GM21381 (cell line): Measurements from ENCODE around the gene NOL4L.

ENCODE experiments used
- ATAC-seq: cut with Tn5 transposase; IDR thresholded peaks from one replicate; pipeline ENCODE4 v1.9.1; 2021; ENCODE audit warnings: mild to moderate bottlenecking, moderate library complexity; ENCODE audit not compliant: unreplicated experiment

Gene NOL4L

DNA sequence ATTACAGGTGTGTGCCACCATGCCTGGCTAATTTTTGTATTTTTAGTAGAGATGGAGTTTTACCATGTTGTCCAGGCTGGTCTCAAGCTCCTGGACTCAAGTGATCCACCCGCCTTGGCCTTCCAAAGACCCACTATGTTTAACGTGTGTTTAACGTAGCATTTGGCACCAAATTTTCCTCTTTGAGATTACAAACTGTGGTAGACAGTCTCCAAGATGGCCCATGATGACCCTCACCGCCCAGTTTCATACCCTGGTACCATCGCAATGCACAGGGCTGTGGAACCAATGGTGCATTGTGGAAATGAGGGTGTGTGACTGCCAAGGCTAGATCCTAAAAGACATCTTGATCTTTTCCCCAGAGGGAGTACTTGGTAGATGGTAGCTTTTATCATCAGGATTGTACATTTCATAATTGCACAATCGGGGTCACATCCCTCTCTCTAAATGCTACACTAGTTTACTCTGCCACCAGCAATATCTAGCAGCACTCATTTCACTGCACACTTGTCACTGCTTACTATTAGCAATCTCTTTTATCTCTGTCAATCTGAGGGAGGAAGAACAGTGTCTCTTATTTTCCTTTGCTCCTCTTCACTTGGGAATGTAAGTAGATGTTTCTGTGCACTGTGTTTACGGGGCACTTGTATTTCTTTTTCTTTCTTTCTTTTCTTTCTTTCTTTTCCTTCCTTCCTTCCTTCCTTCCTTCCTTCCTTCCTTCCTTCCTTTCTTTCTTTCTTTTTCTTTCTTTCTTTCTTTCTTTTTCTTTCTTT is 96.9 kb downstream of the NOL4L start:
- ATAC-seq = no peak

DNA sequence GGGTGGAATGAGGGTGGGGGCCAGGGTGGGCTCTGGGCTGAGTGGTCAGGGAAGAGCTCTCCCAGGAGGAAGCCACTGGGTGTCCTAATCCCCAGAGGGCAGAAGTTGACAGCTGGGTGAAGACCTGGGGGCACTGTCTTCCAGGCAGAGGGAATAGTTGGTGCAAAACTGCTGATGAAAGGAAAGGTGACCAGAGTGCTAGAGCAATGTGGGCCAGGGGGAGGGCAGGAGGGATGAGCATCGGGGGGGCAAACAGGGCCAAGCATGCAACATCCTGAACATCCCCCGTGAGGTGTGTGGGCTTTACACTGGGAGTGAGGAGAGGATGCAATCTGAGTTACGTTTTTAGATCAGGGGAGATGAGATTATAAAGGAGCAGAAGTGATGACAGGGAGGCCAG is 97.8 kb downstream of the NOL4L start:
- no peak for ATAC-seq

DNA sequence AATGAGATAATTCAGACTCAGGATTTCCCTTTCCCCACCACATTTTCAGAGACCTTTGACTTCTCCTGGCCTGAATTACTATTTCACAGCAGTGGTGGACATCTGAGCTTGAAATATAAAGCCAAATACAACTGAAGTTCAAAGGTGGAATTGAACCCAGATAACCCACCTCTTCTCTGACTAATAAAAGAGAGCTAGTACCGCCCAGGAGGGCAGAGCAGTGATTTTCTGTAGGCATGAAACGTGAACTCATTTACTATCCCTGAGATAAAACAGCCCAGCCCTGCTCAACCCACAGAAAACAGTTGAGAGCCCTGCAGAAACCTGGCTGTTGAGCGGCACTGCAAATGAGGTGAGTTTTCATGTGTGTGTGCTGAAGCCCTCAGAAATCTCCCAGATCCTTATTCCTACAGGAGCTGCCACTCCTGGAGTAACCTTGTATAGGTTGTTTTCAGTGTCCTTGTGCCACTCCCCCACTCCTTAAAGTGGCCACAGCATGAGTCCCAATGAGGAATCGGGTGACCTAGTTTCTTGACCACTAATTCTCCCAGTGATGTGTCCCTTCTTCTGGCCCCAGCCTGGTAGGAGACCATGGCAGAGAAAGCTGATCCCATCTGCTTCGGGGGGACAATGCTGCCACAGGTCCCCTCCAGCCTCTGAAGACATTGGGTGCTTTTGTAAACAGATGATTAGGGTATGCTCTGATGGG is 99.2 kb downstream of the NOL4L start:
- no peak for ATAC-seq

DNA sequence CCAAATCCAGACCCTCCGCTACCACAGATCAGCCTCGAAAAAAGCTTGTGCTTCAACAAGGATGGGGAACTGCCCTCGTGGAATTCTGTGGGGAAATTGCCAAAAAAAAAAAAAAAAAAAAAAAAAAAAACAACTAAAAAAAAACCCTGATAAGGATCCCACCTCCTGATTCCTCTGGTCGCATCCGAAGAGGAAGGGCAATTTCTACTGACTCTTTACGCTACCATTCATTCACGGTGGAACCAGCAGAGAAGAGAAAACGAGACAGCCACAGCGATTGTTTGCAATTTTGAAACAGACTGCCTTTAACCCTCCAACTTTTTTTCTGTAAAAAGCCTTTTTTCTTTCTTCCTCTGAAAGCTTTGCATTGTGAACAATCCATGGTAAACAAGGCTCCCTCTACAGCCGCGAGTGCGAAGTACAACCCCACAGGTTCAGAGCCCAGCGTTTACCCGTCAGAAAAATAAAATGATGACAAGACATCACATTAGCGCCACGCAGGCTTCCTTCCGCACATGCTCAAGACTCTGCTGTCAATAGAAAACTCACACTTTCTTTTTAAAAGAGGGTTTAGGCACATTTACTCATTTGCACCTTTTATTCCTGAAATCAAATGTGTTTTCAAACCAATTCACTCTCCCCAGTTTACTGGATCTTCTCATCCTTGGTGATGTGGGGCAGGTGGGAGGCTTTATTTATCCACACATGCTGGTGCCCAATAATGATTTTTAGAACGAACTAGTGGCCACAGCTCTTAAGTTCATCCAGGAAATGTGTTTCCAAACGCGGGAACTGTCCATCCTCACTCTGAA is 100.0 kb downstream of the NOL4L start:
- peak; percentile 56 for ATAC-seq

DNA sequence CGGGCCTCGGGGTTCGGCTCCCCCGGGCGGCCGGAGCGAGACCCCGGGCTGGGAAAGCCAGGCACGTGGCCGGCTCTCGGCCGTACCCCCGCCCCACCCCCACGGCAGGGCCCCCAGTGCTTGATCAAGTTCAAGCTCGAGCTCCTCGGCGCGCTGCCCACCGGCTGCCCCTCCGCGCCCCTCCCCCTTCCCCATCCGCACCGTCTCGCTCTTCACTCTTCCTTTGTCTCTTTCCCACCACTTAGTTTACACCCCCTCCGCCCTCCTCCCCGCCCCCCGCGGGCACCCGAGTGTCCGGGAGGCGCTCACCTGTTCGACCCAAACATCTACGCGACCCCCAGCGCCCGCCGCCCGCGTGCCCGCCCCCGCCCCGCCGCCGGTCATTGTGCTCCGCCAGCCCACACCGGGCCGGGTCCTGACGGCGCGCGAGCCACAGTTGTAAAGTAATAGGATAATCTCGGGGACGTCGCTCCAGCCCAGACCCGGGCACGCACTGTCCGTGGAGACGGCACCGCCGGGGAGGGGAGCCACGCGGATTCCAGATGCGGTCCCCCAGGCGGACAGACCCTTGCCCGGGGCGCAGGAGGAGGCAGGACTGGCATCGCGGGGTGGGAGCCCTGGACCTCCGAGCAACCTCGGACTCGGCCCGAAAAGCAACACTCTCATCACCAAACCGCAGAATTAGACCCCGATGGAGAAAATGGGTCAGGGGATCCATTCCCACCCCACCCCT is 100.7 kb downstream of the NOL4L start:
- ATAC-seq = no peak

DNA sequence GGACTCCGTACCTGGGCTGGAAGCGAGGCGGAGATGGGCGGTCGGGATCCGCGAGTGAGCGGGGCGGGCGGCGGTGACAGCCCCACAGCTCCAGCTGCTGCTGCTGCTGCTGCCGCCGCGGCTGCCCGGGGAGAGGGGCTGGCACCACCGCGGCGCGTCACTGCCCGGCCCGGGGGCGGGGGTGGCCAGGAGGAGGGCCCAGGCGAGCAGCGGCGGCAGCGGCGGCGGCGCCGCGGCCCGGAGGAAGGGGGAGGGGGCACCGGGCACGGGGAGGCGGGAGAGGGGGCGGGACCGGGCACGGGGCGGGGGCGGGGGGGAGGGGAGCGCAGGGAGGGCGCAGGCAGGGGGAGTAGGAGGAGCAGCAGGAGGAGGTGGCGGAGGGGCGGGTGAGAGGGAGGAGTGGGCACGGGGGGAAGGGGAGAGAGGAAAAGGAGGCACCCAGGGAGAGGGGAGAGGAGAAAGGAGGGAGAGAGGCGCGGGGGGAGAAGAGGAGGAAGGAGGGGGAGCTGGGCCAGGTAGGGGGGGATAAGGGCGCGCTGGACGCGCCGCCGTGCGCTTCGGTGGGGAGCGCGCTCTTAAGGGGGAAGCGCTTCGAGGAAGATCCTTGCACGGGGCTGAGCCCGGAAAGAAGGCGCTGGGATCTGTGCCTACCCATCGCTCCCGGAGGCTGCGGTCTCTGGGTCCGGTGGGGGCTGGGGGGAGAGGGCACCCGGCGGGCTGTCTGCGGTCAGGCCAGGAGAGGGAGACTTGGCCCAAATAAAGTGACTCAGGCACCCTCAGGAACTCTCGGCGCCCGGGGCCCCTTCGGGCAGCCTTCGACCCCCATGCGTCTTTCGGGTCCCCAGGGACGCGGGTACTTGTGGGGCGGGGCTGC is 101.5 kb downstream of the NOL4L start:
- ATAC-seq = no peak

DNA sequence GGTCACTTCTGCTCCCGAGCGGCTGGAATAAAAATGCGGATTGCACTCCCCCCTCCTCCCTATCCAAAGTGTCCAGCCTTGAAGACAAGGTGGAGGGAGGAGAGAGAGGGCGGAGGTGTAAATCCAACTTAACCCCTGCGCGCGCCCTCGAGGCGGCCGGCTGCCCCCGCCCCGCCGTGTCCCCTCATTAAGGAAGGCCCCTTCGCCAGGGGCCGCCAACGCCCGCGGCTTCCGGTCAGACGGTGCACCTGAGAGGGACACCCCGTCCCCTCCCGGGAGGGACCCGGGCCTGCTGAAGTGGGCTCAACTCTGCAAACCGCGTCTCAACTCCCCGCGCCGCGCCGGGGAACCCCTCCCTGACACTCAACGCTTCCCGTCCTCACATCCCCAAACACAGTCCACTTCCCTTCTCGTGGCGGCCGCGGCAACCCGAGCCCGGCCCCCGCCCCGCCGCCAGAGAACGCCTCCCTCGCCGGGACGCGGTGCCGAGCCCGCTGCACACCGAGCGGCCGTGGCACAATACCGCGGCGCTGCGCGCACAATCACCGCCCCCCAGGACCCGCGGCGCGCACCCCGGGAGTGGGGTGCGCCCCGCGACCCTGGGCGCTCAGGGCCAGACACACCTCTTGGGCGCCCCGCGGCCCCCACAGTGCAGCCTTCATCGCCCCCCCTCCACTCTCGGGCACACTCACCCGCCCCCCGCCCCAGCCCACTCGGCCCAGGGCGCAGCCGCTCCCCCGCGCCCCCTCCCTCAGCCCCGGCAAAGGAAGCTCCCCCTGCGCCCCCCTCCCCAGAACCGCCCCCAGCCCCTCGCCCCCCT is 102.5 kb downstream of the NOL4L start:
- ATAC-seq = no peak

DNA sequence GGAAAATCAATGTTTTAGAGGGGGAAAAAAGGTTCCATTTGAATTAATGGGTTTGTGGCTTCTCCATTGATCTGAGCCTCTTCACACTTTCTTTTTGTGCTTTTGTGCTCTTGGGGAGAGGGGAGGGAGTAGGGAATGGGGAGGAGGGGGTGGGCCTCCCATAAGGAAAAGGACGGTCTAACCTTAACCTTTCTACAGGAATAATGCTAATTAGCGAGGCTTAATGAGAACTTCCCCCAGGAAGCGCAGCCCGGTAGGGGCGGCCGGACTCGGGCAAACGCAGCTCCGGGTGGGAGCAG is 103.0 kb downstream of the NOL4L start:
- no peak for ATAC-seq

DNA sequence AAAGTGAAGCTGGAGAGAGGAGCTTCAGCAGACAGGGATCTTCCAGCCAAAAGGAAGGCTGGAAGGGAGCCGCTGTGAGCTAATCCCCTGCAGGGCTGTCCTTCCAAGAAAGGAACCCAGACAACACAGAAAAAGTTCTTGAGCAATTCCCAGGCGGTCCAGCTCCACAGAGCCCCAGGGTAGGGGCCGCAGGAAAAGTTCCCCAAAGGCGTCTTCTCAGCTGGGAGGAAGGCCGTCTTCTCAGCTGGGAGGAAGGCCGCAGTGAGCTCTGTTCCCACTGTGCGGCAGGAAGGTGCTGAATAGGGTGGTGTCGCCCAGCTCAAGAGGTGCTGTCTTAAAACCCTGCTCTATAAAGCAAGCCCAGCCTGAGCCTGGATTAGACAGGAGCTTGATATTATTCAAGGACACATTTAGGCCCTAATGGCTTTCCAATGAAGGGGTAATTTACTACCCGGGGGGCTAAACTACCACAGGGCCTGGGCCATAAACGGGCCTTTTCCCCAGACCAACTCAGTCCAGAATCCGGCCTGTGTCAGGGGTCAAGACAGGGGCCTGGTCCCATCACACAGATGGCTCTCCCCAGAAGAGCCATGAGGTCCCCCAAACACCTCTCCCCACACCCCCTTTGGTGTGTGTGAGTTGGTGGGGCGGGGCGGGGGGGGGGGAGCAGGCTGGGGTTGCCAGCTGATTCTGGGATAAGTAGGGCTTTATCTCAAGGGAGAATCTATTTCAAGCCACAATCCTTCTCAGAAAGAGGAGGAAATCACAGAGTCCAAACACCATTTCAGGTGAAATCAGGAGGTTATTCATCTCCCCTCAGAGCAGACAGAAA is 103.6 kb downstream of the NOL4L start:
- no peak for ATAC-seq

DNA sequence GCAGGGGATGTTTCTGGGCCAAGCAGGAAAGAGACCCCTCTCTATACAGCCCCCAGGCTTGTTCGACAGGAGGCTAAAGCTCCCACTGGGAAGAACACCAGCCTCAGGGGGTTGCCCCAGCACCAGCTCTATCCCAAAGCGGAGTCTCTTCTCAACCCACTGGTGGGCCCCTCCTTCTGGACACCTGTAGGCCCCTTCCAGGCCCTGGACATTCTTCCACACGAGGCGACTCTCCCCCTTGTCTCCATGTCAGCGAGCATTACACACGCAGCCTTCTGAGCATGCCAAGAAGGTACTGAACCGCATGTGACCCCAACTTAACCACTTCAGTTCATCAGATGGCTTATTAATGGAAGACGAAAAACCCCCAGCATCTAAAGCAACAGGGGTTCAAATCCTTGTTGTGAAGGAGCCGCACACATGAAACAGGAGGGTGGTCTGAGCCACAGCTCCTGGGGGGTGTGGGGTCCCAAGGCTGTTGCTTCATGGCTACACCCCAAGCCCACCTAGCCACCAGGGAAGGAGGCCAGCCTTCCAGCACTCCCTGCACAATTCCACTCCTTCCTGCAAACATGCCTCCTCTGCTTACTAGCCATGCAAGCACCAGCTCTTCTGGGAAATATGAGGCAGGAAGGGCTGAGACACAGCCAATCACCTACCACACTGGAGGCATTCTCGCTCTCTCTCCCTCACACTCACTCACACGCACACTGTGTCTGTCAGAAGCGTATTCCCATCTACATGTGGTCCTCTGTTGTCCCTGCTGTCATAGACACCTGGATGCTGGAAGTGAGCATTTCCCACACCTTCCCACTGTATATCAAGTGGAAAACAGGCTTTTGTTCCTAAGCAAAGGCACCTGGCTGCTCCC is 104.5 kb downstream of the NOL4L start:
- ATAC-seq = no peak

DNA sequence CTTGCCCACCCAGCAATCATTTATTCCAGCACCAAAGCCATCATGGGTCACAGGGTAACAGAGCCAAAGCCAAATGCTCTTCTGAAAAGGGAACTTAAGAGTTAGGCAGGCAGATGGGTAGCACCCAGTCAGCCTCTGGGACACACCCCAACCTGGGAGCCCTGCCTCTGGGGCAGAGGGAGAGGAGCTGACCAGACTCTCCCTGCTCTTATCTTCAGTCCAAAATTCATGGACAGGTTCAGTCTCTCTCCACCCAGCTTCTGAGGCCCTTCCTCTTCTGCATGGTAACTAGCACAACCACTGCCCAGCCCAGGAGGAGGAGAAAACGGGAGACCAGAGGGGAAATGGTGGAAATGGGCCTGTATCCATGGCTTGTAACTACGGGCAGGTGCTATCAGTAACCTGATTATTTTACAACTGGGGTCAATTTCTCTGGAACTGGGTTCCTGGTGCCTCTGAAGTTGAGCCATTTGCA is 105.4 kb downstream of the NOL4L start:
- ATAC-seq = no peak

DNA sequence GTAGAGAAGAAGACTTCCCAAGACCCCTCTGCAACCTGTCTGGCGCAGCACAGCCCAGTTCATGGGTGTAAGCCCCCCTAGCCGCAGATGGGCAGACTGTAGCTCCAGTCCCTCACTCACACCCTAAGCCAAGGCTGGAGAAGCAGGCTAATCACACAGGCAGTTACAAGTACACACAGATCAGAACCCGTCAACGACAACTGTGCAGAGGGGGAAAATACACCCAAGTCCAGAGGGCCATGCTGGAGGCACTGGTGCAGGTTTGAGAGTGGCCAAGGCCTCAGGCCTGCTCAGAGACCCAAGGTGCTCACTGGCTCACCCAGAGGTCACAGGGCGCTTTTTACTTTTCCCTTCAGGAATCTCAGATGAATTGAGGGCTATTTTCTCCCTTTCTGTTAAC is 106.1 kb downstream of the NOL4L start:
- ATAC-seq = no peak

DNA sequence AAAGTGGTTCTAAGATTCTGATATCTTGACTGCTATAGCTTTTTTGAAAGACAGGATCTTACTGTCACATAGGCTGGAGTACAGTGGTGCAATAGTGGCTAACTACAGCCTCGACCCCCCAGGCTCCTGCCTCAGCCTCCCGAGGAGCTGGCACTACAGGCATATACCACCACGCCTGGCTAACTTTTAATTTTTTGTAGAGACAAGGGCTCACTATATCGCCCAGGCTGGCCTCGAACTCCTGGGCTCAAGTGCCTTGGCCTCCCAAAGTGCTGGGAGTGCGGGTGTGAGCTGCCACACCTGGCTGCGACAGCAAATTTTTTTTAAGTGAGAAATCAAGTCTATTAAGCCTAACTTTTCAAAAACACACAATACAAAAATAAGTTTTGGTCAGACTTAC is 106.6 kb downstream of the NOL4L start:
- no peak for ATAC-seq

DNA sequence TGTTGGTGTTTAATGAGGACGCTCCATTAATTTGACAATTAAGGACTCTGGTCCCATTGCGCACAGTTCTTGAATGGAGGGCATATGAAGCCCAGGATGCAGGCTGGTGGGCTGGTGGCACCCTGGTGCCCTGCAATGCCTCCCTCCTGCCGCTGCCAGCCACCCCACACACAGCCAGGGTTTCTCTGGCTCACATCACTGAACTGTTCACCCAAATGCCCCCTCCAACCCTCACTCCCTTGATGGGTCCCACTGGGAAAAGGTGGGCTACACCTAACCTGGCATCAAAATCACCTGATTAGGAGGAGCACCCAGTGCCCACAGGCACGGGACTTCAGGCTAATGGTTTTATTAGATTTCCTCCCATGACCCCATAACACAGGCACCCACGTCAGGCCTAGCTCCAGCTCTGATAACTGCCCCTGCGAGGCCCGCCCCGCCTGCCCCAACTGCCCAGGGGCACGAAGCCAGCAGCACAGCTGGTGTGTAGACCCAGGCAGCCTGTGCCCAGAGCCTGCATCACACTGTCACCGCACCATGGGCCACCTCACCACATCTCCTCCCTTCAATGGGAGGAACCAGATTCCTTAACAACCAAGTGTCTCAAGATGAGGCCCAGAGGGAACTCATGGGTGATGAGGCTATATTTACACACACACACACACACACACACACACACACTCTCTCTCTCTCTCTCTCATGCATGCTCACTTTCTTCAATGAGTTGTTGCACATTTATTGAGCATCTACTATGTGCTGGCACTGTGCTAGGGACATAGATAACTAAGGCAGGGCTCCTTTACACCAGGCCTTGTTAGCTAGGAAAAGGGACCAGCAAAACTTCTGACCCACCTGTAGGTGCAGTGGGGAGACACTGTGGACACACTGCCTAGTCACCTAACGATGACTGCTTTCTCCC is 107.3 kb downstream of the NOL4L start:
- ATAC-seq = no peak

DNA sequence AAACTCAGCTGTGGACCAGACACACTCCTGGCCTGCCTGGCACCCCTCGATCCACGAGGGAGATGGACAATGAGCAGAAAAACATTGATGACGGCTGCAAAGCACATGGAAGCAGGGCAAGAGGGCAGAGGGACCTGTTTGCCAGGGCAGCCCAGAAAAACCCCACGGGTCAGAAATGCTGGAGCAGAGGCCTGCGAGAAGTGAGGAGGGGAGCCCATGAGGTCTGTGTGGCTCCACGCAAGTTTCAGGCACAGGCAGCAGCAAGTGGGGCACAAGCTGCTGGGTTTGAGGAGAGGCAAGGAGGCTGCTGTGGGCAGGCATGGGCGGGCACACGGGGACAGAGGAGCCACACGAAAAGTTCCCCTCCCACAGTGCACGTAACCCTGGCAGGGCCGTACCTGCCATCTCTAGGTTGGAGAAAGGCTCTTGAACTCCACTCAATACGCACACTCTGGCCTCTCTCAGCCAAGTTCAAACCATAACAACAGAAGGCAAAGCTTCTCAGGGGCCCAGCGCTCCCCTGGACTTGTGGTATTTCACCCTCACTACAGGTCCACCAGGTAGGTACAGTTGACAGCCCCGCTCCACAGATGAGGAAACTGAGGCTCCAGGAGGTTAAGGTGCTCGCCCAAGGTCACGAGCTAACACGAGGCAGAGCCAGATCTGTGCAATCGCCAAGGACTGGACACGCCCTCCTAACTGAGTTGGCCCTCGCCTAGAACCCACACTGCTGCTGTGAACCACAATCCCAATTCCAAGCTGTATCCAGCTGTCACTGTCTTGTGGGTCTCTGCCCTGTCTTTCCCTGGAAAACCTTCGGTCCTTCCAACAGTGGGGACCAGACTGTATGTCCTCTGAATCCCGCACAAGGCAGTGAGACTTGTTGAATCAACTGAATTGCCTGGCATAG is 108.2 kb downstream of the NOL4L start:
- no peak for ATAC-seq
